NCI-H2107 (cell line): ENCODE measurements around the gene PRDM5.
"Not testable (repeated sequence)": the region's sequence is repeated elsewhere in the genome, so short reads cannot be mapped to it uniquely, and the experiment has no call there.

ENCODE experiments used
- DNase-seq: peaks from one replicate; lab custom pipeline; 2025; lab: John Stamatoyannopoulos, UW

The PRDM5 gene

GRCh38 chr4:120753854-120754253, 168.7 kb downstream of the PRDM5 start:
- DNase-seq, result peak; percentile 9

GRCh38 chr4:120750152-120750525, 172.4 kb downstream of the PRDM5 start:
- no peak for DNase-seq

GRCh38 chr4:120749445-120750151, 172.9 kb downstream of the PRDM5 start:
- DNase-seq, result peak; percentile 62

GRCh38 chr4:120741636-120742035, 180.9 kb downstream of the PRDM5 start:
- not testable (repeated sequence) for DNase-seq

GRCh38 chr4:120736312-120736711, 186.2 kb downstream of the PRDM5 start:
- DNase-seq, result no peak

GRCh38 chr4:120733968-120734367, 188.6 kb downstream of the PRDM5 start:
- DNase-seq, result no peak

- no peak for DNase-seq
Observed at GRCh38 chr4:120733054-120733453, 189.5 kb downstream of the PRDM5 start.

- DNase-seq, result no peak
Observed at GRCh38 chr4:120731561-120731960, 191.0 kb downstream of the PRDM5 start.

GRCh38 chr4:120730777-120731320, 191.7 kb downstream of the PRDM5 start:
- no peak for DNase-seq

- DNase-seq, result no peak
Observed at GRCh38 chr4:120728892-120729675, 193.4 kb downstream of the PRDM5 start.

- no peak for DNase-seq
Observed at GRCh38 chr4:120725639-120726580, 196.6 kb downstream of the PRDM5 start.

- no peak for DNase-seq
Observed at GRCh38 chr4:120724656-120725055, 197.9 kb downstream of the PRDM5 start.

GRCh38 chr4:120723986-120724385, 198.5 kb downstream of the PRDM5 start:
- DNase-seq, result no peak

- no peak for DNase-seq
Observed at GRCh38 chr4:120723105-120723504, 199.4 kb downstream of the PRDM5 start.

GRCh38 chr4:120722655-120723054, 199.9 kb downstream of the PRDM5 start:
- DNase-seq, result no peak

GRCh38 chr4:120720354-120720934, 202.1 kb downstream of the PRDM5 start:
- DNase-seq, result no peak

- DNase-seq, result peak; percentile 7
Observed at GRCh38 chr4:120718979-120719566, 203.5 kb downstream of the PRDM5 start.

- DNase-seq, result no peak
Observed at GRCh38 chr4:120716346-120716745, 206.2 kb downstream of the PRDM5 start.

GRCh38 chr4:120714417-120715010, 208.0 kb downstream of the PRDM5 start:
- DNase-seq, result no peak

GRCh38 chr4:120709991-120710390, 212.5 kb downstream of the PRDM5 start:
- no peak for DNase-seq

GRCh38 chr4:120704538-120704937, 218.0 kb downstream of the PRDM5 start:
- DNase-seq, result no peak
